ENCODE data around the gene UBE3B. TPM values are rescaled to one million over a fixed set of nuclear protein-coding genes. Genes with fewer than 3 reads are reported as not detected.

UBE3B gene
- total and polyA plus RNA-seq, 9 donors, result 12.1 to 53.4 (median 33.2) TPM

DNA sequence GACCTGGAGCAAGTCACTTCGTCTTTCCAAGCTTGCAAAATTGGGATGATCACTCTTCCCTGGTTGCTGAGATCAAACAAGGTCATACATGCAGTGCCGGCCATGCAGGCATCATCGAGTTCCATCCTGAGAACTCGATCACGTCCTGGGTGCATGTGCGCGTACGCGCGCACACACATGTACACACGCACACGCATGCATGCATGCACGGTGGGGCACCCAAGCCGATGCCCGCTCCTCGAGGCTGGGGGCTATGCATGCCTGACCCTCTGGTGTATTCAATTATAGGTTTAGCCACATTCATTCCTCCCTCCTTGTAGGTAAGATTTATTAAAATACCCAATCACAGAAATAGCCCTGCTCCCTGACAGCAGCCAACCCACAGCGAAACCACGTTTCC, 69.9 kb downstream of the UBE3B start:
- TF ChIP-seq POLR2A (IDR thresholded peaks at IDR 0.05) (no peak), EP300 (IDR thresholded peaks at IDR 0.05) (no peak)
- TF ChIP-seq, protein P1, sequence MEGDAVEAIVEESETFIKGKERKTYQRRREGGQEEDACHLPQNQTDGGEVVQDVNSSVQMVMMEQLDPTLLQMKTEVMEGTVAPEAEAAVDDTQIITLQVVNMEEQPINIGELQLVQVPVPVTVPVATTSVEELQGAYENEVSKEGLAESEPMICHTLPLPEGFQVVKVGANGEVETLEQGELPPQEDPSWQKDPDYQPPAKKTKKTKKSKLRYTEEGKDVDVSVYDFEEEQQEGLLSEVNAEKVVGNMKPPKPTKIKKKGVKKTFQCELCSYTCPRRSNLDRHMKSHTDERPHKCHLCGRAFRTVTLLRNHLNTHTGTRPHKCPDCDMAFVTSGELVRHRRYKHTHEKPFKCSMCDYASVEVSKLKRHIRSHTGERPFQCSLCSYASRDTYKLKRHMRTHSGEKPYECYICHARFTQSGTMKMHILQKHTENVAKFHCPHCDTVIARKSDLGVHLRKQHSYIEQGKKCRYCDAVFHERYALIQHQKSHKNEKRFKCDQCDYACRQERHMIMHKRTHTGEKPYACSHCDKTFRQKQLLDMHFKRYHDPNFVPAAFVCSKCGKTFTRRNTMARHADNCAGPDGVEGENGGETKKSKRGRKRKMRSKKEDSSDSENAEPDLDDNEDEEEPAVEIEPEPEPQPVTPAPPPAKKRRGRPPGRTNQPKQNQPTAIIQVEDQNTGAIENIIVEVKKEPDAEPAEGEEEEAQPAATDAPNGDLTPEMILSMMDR (IDR thresholded peaks at IDR 0.05), result no peak
- Histone ChIP-seq H3K4me3 (no peak overlapping the region), H3K9me3 (no peaks in the 10 kb centered on the region), H3K36me3 (no peaks in the 10 kb centered on the region), H3K4me1 (ENCODE audit: insufficient read depth) (no peaks in the 10 kb centered on the region), H3K27me3 (no peaks in the 10 kb centered on the region), H3K27ac (no peak overlapping the region)
- 82 to 90% (median 85%) methylated on average over 18 of the region's 18 CpGs for WGBS, 3 donors
- no peak for DNase-seq
- intact Hi-C loops (cut with DNase I), result no loop called here

DNA sequence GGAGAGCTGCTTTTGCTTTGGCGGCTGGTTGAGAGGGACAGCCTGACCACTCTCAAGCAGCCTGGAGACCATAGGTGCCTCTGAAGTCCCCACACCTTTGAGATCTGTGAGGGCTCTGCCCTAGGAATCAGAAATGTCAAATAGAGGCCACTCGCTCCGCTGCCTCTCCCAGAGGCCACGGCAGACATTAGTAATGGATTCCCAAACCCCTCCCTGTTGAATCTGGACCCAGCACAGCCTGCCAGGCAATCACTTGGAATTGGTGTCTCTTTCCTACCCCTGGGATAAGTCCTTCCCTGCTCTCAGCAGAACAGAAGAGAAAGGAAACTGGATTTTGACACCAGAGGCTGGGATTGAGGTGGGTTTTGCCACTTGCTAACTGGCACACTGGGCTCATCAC, 70.8 kb downstream of the UBE3B start:
- Histone ChIP-seq H3K27ac (no peak overlapping the region), H3K4me1 (ENCODE audit: insufficient read depth) (no peaks in the 10 kb centered on the region), H3K27me3 (no peaks in the 10 kb centered on the region), H3K9me3 (no peaks in the 10 kb centered on the region), H3K4me3 (no peak overlapping the region), H3K36me3 (no peaks in the 10 kb centered on the region)
- WGBS, 3 donors, result 67 to 73% (median 68%) methylated on average over 4 of the region's 4 CpGs
- intact Hi-C loops (cut with DNase I), result no loop called here
- TF ChIP-seq, protein P1 (IDR thresholded peaks at IDR 0.05), result no peak
- no peak for TF ChIP-seq POLR2A (IDR thresholded peaks at IDR 0.05)
- no peak for TF ChIP-seq EP300 (IDR thresholded peaks at IDR 0.05)
- DNase-seq, result no peak

DNA sequence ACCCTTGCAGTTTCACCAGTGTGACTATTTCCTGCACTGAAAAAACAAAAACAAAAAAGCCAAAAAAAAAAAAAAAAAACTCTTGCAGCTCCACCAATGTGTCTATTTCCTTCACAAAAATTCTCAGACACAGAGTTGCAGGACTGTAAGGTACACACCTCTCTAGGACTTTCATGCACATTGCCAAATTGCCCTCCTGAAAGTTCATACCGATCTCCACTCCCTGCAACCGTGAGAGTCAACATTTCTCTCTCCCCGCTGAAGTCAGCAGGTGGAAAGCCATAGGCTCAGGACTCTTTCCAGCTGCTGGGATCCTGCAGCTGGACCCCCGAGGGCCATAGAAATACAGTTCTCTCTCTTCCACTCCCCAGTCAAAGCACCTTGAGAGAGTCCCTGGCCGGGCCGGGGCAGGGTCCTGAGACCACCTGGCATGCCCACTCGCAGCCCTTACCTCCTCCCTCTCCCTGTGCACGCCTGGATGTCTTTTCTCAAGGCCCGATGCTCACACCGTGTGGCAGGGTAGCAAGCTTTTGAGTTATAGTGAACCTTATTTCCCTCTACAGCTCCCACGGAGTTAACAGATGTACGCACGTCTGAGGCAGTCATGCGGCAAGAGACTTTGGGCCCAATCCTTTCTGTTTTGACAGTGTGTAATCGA, 72.3 kb downstream of the UBE3B start:
- H3K36me3 ChIP-seq, result no peaks in the 10 kb centered on the region
- H3K4me3 ChIP-seq, result no peak overlapping the region
- intact Hi-C loops (cut with DNase I), result no loop called here
- TF ChIP-seq, protein P1 (IDR thresholded peaks at IDR 0.05), result no peak
- TF ChIP-seq EP300 (IDR thresholded peaks at IDR 0.05) (no peak), POLR2A (IDR thresholded peaks at IDR 0.05) (no peak)
- H3K27me3 ChIP-seq, result no peaks in the 10 kb centered on the region
- H3K4me1 ChIP-seq (ENCODE audit: insufficient read depth), result no peaks in the 10 kb centered on the region
- H3K27ac ChIP-seq, result no peak overlapping the region
- WGBS, 3 donors, result 5 to 16% (median 5%) methylated on average over 15 of the region's 15 CpGs
- no peaks in the 10 kb centered on the region for H3K9me3 ChIP-seq
- DNase-seq, result no peak

DNA sequence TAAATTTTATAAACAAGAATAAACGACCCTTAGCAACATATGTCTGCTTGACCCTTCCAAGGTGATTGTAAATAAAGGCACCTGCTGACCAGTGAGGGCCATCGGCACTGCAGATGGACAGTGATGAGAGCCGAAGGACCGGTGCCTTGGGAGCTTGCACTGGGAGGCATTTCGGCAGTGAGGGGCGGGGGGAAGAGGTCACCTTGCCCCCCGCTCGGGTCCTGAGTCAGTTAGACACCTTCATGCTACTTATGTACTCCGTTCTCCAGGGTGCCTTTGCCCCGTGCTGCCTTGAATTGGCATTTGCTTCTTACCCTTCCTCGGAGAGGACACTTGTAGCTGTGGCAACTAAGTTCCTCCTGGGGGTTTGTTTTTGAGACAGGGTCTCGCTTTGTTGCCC, 72.8 kb downstream of the UBE3B start:
- DNase-seq, result no peak
- no peak overlapping the region for H3K27ac ChIP-seq
- no peaks in the 10 kb centered on the region for H3K4me1 ChIP-seq (ENCODE audit: insufficient read depth)
- intact Hi-C loops (cut with DNase I), result no loop called here
- no peaks in the 10 kb centered on the region for H3K27me3 ChIP-seq
- H3K9me3 ChIP-seq, result no peaks in the 10 kb centered on the region
- H3K4me3 ChIP-seq, result no peak overlapping the region
- no peaks in the 10 kb centered on the region for H3K36me3 ChIP-seq
- TF ChIP-seq EP300 (IDR thresholded peaks at IDR 0.05) (no peak), POLR2A (IDR thresholded peaks at IDR 0.05) (no peak)
- TF ChIP-seq, protein P1 (IDR thresholded peaks at IDR 0.05), result no peak
- 22 to 43% (median 30%) methylated on average over 12 of the region's 12 CpGs for WGBS, 3 donors
